Immature natural killer cell (primary cell): ENCODE data around the gene KHK. TPM values are rescaled to one million over a fixed set of nuclear protein-coding genes. Genes with fewer than 3 reads are reported as not detected.

ENCODE experiments used
- DNase-seq, 3 donors: peaks; one replicate each; pipeline ENCODE4 v3.0.0; 2022; ENCODE audit warnings: mixed read lengths in 1 of 3
- H3K27ac Mint-ChIP-seq, 6 donors: one replicate each; pipeline ENCODE4 v1.8.0; 2020; ENCODE audit warnings: mixed read lengths in 6 of 6, mild to moderate bottlenecking in 5 of 6, inconsistent platforms in 4 of 6, moderate library complexity in 3 of 6
- H3K27me3 Mint-ChIP-seq, 3 donors: one replicate each; pipeline ENCODE4 v1.8.0; 2020 to 2021; ENCODE audit warnings: low read depth in 3 of 3, mild to moderate bottlenecking in 3 of 3, mixed read lengths in 3 of 3, moderate library complexity in 3 of 3, inconsistent platforms in 1 of 3
- H3K36me3 Mint-ChIP-seq, 3 donors: one replicate each; pipeline ENCODE4 v1.8.0; 2020; ENCODE audit warnings: mixed read lengths in 3 of 3, inconsistent platforms in 2 of 3, mild to moderate bottlenecking in 2 of 3
- H3K4me1 Mint-ChIP-seq, 2 donors: one replicate each; pipeline ENCODE4 v1.8.0; 2020; ENCODE audit warnings: inconsistent platforms in 2 of 2, mild to moderate bottlenecking in 2 of 2, mixed read lengths in 2 of 2, moderate library complexity in 1 of 2
- H3K4me3 Mint-ChIP-seq, 5 donors: one replicate each; pipeline ENCODE4 v1.8.0; 2020; ENCODE audit warnings: mild to moderate bottlenecking in 5 of 5, mixed read lengths in 5 of 5, inconsistent platforms in 3 of 5, moderate library complexity in 3 of 5
- H3K9me3 Mint-ChIP-seq, 6 donors: one replicate each; pipeline ENCODE4 v1.8.0; 2020; ENCODE audit warnings: mild to moderate bottlenecking in 6 of 6, mixed read lengths in 6 of 6, inconsistent platforms in 4 of 6, moderate library complexity in 3 of 6
- polyA plus RNA-seq, 3 donors: library from polyadenylated mRNA; unstranded; fragments of 300-500 nt; fragmentation: Illumina TruSeq; gene quantifications; one replicate each; pipeline ENCODE4 v1.2.3, GENCODE V29; 2021

Gene KHK
- polyA plus RNA-seq, 3 donors from 2014 or later, result 7.0 to 9.5 (median 8.4) TPM

- Mint-ChIP-seq H3K4me1 (peaks cover 22 to 28% of the 10 kb centered on the region in 2 donors), H3K4me3 (peak within 1 kb of the TSS; percentile 94 to 100 (median 97)), H3K9me3 (peaks cover 0 to 11% (median 5%) of the 10 kb centered on the region in 6 donors)
Measured at GRCh38 chr2:27050996-27051901, 35.3 kb upstream of the KHK start, which contains the start of gene AGBL5. TSS of gene AGBL5 (plus strand) at chr2:27051668. CDS start at chr2:27052959, 1,291 bp downstream.

GRCh38 chr2:27051902-27052645 is 34.5 kb upstream of the KHK start:
- Mint-ChIP-seq H3K4me1 (peaks cover 22 to 28% of the 10 kb centered on the region in 2 donors), H3K27me3 (peaks cover 22 to 29% (median 24%) of the 10 kb centered on the region in 3 donors), H3K36me3 (peaks cover 3 to 11% (median 8%) of the 10 kb centered on the region in 3 donors), H3K4me3 (peak overlapping the region; percentile 85 to 100 (median 89)), H3K27ac (peak overlapping the region in 5 of 6 donors; percentile 69 to 96 (median 81)), H3K9me3 (peaks cover 0 to 11% (median 5%) of the 10 kb centered on the region in 6 donors)
- DNase-seq, result no peak

More at GRCh38 chr2:27050996-27051901, 35.3 kb upstream of the KHK start, which contains the start of gene AGBL5:
- Mint-ChIP-seq H3K36me3 (peaks cover 3 to 11% (median 8%) of the 10 kb centered on the region in 3 donors), H3K27me3 (peaks cover 22 to 29% (median 24%) of the 10 kb centered on the region in 3 donors), H3K27ac (peak within 1 kb of the TSS; percentile 96 to 99 (median 98))
- DNase-seq, result peak; percentile 94 to 96 (median 95)

DNA sequence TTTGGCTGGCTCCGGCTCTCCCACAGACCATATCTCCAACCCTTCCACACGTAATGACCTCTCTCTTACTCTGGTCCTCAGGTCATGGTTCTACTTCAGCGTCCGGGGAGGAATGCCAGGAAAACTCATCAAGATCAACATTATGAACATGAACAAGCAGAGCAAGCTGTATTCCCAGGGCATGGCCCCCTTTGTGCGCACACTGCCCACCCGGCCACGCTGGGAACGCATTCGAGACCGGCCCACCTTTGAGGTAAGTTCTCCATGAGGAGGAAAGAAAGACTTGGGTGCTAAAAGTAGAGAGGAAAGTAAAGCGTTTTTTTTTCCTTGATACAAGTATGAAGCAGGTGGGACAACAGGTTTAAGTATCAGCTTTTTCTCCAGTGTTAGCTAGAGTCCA is 33.3 kb upstream of the KHK start:
- H3K27me3 Mint-ChIP-seq, result peaks cover 22 to 29% (median 24%) of the 10 kb centered on the region in 3 donors
- H3K4me1 Mint-ChIP-seq, result peaks cover 21 to 28% of the 10 kb centered on the region in 2 donors
- peaks cover 3 to 11% (median 8%) of the 10 kb centered on the region in 3 donors for H3K36me3 Mint-ChIP-seq
- H3K9me3 Mint-ChIP-seq, result peaks cover 0 to 11% (median 5%) of the 10 kb centered on the region in 6 donors
- DNase-seq, result no peak
- peak overlapping the region in 2 of 6 donors; percentile 65 to 69 for H3K27ac Mint-ChIP-seq
- peak overlapping the region; percentile 14 to 94 (median 51) for H3K4me3 Mint-ChIP-seq

DNA sequence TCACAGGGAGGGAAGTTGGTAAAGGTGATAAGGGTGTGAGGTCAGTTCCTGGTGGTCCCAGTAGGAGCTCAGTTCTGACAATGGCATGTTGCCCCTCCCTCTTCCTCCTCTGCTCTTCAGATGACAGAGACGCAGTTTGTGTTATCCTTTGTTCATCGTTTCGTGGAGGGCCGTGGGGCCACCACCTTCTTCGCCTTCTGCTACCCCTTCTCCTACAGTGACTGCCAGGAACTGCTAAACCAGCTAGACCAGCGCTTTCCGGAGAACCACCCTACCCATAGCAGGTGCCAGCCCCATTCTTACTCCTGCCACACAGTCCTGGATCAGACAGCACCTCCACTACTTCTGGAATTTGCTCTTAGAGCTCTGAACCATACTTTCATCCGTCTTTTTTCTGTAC is 32.8 kb upstream of the KHK start:
- Mint-ChIP-seq H3K27ac (no peak overlapping the region), H3K4me1 (peaks cover 20 to 28% of the 10 kb centered on the region in 2 donors)

DNA sequence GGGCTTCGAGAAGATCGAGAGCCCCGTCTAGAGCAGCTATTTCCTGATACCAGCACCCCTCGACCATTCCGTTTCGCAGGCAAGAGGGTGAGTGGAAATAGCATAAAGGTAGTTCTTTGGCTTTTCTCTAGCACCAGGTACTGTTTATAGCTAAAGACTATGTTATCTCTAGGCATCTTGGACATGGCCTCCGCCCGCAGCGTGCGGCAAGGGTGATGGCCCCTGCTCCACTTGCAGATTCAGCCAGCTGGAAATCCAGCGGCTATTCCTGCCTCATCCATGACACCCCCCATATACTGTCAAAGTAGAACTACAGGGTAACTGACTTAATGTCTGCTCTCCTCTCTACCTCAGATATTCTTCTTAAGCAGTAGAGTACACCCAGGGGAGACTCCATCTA is 31.9 kb upstream of the KHK start:
- Mint-ChIP-seq H3K27ac (peak overlapping the region in 1 of 6 donors; percentile 2), H3K9me3 (peaks cover 0 to 11% (median 5%) of the 10 kb centered on the region in 6 donors), H3K4me1 (peaks cover 15 to 22% of the 10 kb centered on the region in 2 donors), H3K4me3 (no peak overlapping the region), H3K36me3 (peaks cover 3 to 11% (median 8%) of the 10 kb centered on the region in 3 donors), H3K27me3 (peaks cover 15 to 22% (median 18%) of the 10 kb centered on the region in 3 donors)
- DNase-seq, result no peak

More for the DNA sequence above, 32.8 kb upstream of the KHK start:
- Mint-ChIP-seq H3K27me3 (peaks cover 22 to 28% (median 24%) of the 10 kb centered on the region in 3 donors), H3K36me3 (peaks cover 3 to 11% (median 8%) of the 10 kb centered on the region in 3 donors), H3K9me3 (peaks cover 0 to 11% (median 5%) of the 10 kb centered on the region in 6 donors), H3K4me3 (peak overlapping the region in 1 of 5 donors; percentile 1)
- DNase-seq, result no peak

DNA sequence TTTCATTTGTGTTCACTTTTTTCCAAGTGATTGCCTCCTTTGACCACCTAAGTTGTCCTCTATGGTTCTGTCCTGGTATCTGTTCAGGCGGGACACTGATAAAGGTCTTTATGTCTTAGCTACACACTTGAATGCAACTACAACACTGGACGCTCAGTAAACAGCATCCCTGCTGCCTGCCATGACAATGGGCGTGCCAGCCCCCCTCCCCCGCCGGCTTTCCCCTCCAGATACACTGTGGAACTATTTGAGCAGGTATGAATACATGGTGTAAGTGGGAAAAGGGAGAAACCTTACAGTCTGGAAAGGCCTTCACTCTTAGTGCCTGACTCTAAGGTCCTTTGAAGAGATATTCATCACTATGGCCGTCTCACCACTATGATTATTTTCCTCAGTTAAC is 29.4 kb upstream of the KHK start:
- Mint-ChIP-seq H3K27ac (no peak overlapping the region), H3K9me3 (no peaks in the 10 kb centered on the region), H3K4me3 (no peak overlapping the region), H3K4me1 (peaks cover 4 to 5% of the 10 kb centered on the region in 2 donors), H3K27me3 (peaks cover 0 to 1% (median 1%) of the 10 kb centered on the region in 3 donors), H3K36me3 (peaks cover 0 to 11% (median 3%) of the 10 kb centered on the region in 3 donors)
- no peak for DNase-seq

GRCh38 chr2:27058210-27058609 is 28.4 kb upstream of the KHK start:
- Mint-ChIP-seq H3K9me3 (no peaks in the 10 kb centered on the region), H3K36me3 (peaks cover 4 to 11% (median 7%) of the 10 kb centered on the region in 3 donors), H3K4me3 (no peak overlapping the region), H3K4me1 (peaks cover 3 to 5% of the 10 kb centered on the region in 2 donors), H3K27me3 (peaks cover 0 to 2% (median 1%) of the 10 kb centered on the region in 3 donors), H3K27ac (no peak overlapping the region)
- DNase-seq, result no peak

DNA sequence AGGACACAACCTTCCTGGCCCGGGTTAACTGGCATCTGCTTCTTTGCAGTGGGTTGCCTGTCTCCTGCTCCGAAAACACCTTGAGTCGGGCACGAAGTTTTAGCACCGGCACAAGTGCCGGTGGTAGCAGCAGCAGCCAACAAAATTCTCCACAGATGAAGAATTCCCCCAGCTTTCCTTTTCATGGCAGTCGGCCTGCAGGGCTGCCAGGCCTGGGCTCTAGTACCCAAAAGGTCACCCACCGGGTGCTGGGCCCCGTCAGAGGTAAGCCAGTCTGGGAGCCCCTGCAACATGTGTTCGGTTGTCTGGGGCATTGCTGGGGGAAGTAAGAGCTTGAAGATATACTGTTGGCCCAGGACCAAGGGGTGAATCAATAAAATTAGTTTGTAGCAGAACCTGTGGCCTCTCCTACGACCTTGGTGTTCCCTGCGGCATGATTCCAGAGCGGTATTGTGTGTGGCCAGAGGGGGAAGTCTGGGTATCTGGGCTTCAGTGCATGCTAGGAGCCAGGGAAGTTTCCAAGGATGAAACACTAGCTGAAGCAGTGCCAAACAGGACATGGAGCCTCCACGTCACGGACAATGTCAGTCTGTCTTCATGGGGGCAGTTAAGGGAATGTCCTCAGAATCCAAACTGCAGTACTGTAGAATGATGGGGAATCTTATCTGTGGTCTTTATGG is 27.3 kb upstream of the KHK start:
- peaks cover 3 to 5% of the 10 kb centered on the region in 2 donors for H3K4me1 Mint-ChIP-seq
- no peaks in the 10 kb centered on the region for H3K9me3 Mint-ChIP-seq
- peaks cover 0 to 4% (median 1%) of the 10 kb centered on the region in 3 donors for H3K27me3 Mint-ChIP-seq
- H3K36me3 Mint-ChIP-seq, result peaks cover 4 to 11% (median 7%) of the 10 kb centered on the region in 3 donors
- DNase-seq, result no peak
- H3K4me3 Mint-ChIP-seq, result no peak overlapping the region
- no peak overlapping the region for H3K27ac Mint-ChIP-seq

- Mint-ChIP-seq H3K36me3 (peaks cover 4 to 8% (median 7%) of the 10 kb centered on the region in 3 donors), H3K4me3 (no peak overlapping the region), H3K27me3 (peaks cover 0 to 4% (median 1%) of the 10 kb centered on the region in 3 donors), H3K9me3 (no peaks in the 10 kb centered on the region), H3K27ac (peak overlapping the region in 1 of 6 donors; percentile 23), H3K4me1 (peaks cover 3 to 7% of the 10 kb centered on the region in 2 donors)
- no peak for DNase-seq
Measured at GRCh38 chr2:27060323-27060722, 26.2 kb upstream of the KHK start.

DNA sequence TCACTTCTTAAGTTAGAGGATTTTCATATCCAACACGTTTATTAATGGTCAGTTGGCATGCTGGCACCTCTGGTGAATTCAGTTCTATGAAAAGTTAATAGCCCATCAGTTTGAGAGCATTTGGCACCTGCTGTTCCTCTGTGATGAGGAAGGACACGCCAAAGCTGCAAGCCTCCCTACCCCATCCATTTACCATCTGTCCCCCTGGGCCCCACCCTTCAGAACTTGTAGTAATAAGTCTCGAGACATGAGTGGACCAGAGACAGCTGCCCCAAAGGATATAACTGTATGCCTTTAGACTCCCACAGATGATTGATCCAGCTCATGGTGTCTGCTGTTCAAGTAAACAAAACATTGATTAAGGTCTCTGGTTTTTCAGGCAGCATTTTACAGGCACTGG is 21.4 kb upstream of the KHK start:
- Mint-ChIP-seq H3K27me3 (peaks cover 0 to 4% (median 0%) of the 10 kb centered on the region in 3 donors), H3K4me1 (peaks cover 23 to 47% of the 10 kb centered on the region in 2 donors), H3K36me3 (peaks cover 8 to 21% (median 16%) of the 10 kb centered on the region in 3 donors), H3K27ac (no peak overlapping the region), H3K4me3 (no peak overlapping the region), H3K9me3 (no peaks in the 10 kb centered on the region)
- DNase-seq, result no peak

DNA sequence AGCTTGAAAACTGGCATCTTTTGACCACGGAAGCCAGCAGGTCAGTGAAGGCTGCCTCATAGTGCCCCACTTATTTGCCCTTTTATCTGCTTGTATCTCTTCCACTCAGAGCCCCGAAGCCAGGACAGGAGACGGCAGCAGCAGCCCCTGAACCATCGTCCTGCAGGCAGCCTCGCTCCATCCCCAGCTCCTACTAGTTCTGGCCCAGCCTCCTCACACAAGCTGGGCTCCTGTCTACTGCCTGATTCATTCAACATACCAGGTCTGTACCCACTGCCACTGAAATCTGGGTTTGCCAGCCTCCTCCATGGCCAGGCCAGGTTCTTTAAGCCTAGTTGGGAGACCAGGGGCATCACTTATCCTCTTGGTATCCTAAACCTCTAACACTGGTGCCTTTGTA is 19.2 kb upstream of the KHK start:
- H3K27me3 Mint-ChIP-seq, result peaks cover 0 to 4% (median 0%) of the 10 kb centered on the region in 3 donors
- DNase-seq, result no peak
- H3K36me3 Mint-ChIP-seq, result peaks cover 8 to 18% (median 16%) of the 10 kb centered on the region in 3 donors
- H3K4me3 Mint-ChIP-seq, result no peak overlapping the region
- H3K9me3 Mint-ChIP-seq, result peaks cover 0 to 2% (median 0%) of the 10 kb centered on the region in 6 donors
- H3K27ac Mint-ChIP-seq, result peak overlapping the region in 3 of 6 donors; percentile 14 to 35 (median 32)
- peaks cover 38 to 62% of the 10 kb centered on the region in 2 donors for H3K4me1 Mint-ChIP-seq

- DNase-seq, result no peak
- H3K9me3 Mint-ChIP-seq, result peaks cover 0 to 2% (median 0%) of the 10 kb centered on the region in 6 donors
- H3K36me3 Mint-ChIP-seq, result peaks cover 4 to 18% (median 12%) of the 10 kb centered on the region in 3 donors
- H3K4me3 Mint-ChIP-seq, result peak overlapping the region in 4 of 5 donors; percentile 43 to 98 (median 70)
- no peaks in the 10 kb centered on the region for H3K27me3 Mint-ChIP-seq
- H3K27ac Mint-ChIP-seq, result peak overlapping the region; percentile 31 to 57 (median 50)
- peaks cover 52 to 78% of the 10 kb centered on the region in 2 donors for H3K4me1 Mint-ChIP-seq
Measured at GRCh38 chr2:27069436-27069835, 17.1 kb upstream of the KHK start.
